ENCODE results near the gene LTBP1.

The LTBP1 gene

DNA sequence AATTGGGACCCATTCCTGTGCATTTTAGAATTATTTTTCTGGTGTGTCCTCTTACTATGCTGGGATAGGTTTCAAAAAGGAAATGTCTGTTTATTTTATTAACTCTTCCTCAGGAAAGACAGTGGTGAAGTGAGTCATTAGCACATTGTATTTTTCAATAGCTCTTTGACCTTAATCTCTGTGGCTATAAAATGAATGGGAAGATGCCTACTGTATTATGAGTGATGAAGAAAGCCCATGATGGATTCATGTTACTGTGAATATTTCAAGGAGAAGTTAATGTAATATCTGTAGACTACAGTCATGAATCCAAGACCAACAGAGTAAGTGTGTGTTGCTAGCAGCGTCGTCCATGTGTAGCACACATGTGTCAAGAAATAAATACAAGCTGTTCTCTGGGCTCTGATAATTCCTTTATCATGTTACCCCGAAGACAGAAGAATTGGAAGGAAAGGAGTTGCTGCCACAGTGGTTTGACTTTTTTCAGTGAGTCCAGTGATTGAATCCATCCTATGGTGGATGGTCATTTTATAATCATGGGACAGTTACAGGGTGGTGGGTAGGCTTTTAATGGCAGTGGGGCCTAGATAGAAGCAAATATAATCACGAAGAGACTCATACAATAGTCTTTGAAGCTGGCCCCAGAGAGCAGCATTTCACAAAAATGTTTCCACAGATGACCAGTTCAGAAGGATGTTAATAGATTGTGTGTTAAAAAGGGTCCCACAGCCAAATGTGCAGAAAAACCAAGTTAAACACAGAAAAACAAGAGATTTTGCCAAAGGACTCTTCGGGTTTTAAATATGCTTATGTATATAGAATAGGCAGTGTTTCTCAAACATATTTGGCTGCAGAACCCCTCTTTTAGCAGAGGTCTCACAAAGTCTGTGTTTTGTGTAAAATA is 290.0 kb downstream of the LTBP1 start:
- no peak for DNase-seq

DNA sequence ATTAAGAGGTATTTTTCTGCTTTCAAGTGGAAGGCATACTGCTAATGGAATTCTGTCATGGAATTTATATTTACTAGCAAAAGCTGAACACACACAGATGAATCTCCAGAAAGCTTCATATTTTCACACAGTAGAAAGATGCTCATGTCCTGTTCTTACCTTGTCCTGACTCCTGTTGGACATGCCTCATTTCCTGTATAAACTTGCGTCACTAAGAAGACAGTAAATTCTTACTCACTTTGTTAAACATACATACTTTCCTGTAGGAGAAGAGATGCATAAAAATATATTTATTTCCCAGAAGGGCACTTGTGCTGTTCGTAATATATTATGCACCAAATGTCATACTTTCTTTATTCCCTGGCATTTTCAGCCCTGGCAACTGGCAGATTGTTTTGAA is 291.4 kb downstream of the LTBP1 start:
- DNase-seq = no peak

DNA sequence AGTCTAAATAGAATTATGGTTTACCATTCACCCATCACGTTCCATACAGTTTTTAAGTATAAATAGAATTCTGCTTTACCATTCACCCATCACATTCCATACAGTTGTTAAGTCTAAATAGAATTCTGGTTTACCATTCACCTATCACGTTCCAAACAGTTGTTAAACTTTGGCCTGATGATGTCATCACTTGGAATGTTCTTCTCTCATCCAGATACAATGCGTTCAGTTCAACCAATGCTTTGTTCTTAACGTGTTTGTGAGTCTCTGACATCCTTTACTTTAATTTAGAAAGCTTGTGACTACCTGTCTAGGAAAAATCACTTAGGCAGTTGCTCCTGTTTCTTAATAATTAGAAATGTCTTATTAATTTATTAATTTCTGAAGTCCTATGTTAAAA is 293.4 kb downstream of the LTBP1 start:
- no peak for DNase-seq

DNA sequence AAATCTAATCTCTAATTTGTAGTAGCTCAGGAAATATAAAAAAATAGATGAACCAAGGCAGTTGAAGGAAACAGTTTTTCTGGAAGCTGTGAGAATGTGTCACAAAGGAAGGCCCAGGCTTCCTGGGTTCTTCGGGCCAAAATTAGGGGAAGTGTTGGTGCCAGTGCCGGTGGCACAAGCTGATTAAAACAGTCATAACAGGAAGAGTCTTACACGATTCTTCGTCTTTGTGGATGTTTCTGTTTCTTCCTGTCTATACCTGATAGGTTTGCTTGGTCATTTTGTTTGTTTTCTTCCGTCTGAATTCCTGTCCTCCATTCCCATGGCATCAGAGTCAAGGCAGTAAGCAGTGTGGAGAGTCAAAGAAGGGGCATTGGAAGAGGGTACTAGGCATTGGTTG is 294.3 kb downstream of the LTBP1 start:
- no peak for DNase-seq

DNA sequence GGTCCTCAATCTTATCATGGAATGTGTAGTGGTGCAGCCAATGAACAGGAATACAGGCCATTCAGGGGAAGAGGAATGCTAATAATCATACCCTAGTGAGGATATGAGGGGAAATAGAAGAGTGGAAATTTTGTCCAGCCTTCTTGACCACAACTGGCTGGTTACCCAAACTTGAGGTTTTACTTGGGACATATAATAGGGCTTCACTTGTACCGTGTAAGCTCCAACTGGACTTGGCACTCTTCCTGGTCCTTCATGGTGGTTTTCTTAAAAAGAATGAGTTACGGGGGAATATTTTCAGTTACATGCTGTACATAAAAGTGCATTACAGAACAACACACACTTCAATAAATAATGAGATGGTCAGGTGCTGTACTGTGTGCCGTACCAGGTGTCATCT is 294.8 kb downstream of the LTBP1 start:
- DNase-seq = no peak

DNA sequence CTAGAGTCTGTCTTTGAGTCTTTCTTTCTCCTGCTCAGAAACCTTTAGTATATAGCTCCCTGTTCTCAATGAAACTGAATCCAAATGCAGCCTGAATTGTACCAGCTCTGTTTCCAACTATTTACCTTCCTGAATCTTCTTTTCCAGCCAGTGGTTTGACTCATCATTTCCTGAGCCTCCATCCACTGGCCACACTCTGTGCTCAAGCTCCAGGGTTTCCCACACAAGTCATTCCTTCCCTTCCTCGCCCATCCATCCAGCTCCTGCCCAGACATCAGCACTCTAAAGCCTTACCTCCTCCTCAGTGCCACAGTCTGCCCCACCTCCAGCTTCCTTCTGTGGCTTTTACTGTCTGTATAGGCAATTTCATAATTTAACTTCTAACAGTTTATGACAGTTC is 296.1 kb downstream of the LTBP1 start:
- DNase-seq = no peak

DNA sequence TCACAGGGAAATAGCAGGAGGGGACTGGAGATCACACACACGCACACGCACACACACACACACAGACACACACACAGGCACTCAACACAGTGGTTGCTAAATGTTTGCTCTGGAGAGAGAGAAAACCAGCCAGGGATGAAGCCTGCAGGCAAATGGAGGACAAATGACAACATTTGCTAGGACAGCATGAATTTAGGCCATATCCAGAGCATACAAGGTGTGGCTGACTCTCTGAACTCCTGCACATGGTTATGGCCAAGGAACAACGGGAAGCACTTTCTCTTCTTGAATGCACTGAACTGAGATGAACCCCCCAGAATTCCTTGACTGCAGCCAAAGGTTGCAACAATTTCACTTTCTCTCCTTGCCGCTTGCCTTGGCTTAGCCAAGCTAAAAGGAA is 299.7 kb downstream of the LTBP1 start:
- DNase-seq = no peak

DNA sequence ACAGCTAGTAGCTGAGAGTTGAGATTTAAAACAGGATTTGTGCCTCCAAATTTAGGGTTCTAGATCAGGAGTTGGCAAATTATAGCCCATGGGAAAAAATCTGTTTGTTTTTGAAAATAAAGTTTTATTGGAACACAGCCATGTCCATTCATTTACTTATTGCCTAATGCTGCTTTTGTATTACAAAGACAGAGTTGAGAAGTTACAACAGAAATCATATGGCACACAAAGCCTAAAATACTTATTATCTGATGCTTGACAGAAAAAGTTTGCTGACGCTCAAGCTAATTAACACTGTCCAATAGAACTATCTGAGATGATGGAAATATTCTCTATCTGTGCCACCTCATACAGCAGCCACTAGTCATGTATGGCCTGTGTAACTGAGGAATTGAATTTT is 300.6 kb downstream of the LTBP1 start:
- no peak for DNase-seq

DNA sequence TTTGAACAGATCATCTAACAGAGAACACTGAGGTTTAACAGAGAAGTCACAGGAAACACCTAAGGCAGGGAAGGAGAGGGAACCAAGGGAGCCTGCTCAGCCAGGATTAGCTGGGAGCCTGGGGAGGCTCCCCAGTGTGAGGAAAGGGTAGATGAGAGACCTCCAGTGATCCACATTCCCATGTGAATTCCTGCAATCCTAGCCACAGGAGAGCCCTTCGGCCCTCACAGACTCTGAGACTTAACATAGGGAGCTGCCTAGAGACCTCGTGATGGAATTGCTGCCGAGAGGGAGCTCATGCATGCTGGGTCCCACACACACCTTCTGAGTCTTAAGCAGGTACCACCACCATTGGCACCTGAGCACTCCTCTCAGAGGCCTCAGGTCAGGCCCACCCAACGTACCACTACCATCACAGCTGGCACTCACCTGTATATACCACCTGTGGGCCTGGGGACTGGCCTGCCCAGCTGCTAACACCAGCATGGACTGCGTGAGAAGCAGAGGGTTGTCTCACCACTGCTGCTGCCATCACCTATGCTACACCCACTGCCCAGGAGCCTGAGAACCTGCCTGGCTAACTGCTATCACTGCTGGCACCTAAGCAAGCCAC is 303.8 kb downstream of the LTBP1 start:
- no peak for DNase-seq

DNA sequence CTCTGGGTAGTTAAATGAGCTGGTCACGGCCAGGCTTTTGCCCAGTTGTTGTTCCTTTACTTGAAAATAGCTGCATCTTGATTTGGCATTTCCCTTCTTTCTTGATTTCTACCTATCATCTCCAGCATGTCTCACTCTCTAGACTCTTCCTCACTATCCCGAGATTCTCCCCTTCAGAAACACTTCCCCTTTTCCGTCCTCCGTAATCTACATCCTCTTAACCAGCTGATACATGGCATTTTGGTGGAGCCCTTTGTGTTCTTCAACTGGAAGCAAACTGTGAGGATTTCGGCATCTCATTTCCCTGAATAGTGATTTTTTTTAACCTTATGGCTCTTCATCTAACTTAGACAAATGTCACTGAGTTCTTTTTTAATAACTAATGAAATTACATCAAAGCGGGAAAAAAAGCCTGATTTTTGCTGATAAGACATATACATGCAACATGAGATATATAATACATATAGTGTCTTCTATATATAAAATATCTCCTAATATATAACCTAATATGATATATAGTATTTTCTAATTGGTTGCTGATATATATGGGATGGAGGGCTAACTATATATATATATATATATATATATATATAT is 309.5 kb downstream of the LTBP1 start:
- no peak for DNase-seq

DNA sequence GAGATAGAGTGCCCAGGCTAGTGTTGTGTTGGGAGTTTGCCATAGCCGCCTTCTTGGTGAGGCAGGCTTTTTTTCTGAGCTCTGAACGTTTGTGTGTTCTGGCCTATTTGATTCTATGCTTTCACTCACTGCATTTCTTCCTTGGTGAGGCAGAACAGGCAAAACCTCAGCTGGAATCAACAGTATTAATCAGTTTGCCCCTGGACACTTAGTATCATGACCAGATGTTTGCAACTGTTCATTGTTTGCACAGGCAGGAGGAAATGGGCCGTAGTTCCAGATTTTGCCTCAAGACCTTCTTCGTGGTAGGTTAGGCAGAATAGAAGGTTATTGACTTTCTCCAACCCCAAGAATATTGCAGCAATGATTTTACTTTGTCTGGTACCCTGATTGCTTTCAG is 311.6 kb downstream of the LTBP1 start:
- no peak for DNase-seq

DNA sequence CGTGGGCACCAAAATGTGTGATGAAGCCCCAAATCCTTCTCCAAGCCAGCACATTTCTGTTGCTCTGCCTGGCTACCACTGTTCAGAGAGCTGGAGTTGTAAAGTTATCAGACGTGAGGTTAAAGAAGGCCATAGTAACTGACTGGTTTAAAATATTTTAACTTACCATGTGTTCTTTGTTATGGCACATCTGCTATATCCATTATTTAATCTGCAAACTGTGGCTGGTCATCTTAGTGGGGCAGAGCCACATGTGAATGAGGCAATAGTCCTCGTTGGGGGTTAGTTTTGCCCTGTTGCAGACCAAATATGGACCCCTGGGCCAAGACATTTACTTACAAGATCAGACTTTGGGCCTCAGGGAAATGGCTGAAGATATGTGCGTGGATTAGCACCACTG is 315.3 kb downstream of the LTBP1 start:
- no peak for DNase-seq

DNA sequence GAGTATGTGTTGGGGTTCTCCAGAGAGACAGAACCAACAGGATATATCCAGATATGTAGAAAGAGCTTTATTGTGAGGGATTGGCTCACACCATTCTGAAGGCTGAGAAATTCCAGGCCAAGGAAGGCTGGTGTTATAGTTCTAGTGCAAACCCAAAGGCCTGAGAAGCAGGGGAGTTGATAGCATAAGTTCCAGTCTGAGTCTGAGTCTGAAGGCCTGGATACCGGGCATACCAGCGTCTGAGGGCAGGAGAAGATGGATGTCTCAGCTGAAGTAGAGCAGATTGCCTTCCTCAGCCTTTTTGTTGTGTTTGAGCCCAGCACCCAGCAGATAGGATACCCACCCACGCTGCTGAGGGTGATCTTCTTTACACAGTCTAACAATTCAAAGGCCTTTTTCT is 318.0 kb downstream of the LTBP1 start:
- DNase-seq = no peak

DNA sequence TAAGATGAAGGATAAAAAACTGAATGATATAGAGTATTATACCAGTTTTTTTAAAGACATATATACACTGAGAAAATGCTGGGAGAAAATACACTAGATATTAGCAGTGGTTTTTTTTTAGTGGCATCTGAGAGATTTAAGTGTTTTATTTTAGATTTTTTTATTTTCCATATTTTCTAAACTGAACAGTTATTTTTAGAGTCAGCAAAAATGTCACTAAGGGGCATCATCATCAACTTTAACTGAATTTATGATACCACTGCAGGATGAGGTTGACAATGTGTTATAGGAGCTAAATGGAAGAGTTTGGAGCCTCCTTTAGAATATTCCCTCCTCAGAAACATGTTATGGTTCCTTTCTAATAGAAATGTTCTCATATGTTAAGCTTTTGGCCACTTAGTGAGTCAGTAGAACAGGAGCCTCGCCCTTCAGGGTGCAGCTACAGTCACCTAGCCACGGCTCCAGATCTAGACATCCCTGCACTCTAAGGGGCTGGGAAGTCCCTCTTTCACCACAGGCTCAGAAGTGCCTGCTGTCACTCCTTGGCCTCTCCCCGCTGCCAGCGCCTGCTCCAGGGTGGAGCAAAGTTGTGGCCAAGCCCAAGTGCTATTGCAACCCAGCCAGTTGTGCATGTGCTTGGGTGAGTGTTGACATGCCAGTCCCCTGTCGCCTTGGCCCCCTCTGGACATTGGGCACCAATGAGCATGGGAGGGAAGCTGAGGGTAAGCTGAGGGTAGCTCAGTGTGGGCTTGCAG is 319.0 kb downstream of the LTBP1 start:
- DNase-seq = no peak

DNA sequence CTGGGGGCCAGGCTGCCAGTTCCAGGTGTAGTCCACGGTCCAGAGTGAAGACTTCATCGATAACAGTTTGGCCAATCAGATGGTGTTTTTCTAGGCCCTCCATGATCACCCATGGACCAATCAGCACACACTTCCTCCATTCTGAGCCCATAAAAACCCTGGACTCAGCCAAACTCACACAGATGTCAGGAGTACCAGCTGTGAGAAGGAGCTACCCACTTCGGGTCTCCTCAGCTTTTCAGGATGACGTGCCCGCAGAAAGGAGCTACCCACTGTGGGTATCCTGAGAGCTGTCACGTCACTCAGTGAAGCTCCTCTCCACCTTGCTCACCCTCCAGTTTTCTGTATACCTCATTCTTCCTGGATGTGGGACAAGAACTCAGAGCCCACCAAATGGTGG is 319.7 kb downstream of the LTBP1 start:
- DNase-seq = peak in 1 of 5 experiments; percentile 6

DNA sequence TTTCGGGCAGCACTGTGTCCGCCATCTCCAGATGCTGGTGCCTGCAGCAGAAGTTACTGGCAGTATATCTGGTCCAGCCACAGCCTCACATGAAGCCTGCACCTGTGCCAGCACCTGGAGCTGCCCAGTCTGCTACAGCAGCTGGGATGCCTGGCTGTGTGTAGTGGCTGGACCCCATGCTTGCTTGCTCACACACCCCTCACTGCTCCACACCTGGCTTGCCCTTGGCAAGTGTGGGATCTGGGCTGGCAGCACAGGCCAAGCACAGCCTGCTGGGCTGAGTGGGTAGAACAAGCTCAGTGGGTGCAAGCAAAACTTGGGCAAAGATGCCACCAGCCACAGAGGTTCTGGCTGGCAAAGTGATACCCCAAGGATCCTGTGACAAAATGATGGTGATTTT is 320.3 kb downstream of the LTBP1 start:
- no peak for DNase-seq

DNA sequence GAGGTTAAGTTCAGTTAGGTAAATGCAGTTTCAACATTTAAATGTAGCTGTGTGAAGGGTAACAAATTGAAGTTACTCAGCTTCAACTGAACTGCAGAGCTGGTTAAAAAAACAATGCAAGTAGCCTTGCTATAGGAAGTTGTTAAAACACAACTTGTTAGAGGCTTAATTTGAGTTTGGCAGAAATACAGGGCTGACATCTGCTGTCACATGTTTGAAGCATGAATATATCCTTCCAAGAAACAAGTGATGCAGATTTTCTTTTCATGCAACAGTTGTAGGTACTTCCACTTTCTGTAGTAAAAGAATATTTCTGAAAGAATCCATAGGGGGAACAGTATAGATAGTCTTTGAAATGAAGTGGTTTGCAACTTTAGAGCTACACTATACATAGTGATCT is 321.0 kb downstream of the LTBP1 start:
- DNase-seq = peak in 1 of 5 experiments; percentile 22

DNA sequence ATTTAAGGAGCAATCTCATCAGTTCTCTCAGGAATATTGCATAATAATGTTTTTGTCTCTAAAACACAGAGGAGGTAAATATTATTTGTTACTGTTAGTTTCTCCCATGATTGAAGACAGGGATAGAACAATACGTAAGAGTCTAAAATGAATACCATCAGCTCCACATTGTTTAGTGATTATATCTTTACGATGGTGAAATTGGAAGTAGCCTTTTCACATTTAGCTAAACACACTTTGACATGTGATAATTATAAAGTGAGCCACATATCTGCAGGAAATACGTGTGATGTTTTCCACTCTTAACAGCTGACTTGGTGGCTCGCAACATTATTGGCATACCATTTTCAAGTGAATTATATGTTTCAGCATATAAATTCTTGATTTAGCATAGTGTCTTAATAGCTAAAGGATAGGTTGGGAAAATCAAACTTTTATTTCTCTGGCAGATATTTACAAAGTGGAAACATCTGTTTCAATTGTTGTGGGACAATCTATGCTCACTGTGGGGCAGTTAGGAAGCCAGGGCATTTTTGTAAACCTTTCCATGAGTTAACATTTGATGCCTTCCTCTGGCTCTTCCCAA is 321.6 kb downstream of the LTBP1 start:
- no peak for DNase-seq

DNA sequence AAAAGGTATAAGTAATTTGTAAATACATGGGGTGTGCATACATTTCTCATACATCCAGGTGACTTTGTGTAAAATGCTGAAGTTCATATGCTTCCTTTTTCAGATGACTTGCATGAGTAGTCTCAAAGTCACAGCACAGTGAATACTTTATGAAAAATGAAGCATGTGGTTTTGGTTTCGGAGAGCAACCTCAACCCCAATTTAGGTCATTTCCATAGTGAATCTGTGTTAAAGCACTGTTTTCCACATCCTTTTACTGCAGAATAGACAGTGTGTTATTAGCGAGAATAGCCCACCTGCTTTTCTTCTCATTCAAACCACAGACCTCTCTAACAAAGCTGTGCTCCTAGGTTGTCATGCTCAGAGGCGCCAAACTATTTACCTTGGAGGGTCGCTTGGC is 325.2 kb downstream of the LTBP1 start:
- peak in 2 of 5 experiments; percentile 45 to 91 for DNase-seq

DNA sequence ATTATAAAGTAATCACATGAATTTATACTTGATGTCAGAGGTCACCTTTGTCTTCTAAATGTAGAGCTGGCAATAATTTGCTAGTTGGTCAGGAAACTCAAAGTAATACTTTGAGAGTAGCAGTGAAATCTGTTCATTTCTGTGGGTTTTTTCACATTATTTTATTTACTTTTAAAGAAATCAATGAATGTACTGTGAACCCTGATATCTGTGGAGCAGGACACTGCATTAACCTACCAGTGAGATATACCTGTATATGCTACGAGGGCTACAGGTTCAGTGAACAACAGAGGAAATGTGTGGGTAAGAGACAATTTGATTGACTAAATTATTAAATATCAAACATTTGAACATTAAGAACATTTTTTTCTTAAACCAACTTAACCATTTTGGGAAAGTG is 326.7 kb downstream of the LTBP1 start:
- no peak for DNase-seq

DNA sequence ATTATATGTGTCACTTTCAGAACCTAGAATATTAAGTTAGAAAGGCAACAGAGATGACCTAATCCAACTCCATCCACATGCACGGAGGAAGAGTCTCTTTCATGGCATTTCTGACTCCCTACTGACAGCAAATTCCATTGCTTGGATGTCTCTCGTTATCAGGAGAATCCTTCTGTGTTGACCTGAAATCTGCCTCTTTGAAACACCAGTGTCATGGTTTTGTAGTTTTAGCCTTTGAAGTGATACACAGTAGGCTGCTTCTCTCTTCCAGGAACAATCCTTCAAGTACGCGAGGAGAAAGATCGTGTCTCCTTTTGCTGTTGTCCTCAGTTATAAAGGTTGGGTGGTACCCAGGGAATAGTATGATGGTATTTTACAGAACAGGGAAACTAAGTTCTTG is 327.8 kb downstream of the LTBP1 start:
- no peak for DNase-seq

DNA sequence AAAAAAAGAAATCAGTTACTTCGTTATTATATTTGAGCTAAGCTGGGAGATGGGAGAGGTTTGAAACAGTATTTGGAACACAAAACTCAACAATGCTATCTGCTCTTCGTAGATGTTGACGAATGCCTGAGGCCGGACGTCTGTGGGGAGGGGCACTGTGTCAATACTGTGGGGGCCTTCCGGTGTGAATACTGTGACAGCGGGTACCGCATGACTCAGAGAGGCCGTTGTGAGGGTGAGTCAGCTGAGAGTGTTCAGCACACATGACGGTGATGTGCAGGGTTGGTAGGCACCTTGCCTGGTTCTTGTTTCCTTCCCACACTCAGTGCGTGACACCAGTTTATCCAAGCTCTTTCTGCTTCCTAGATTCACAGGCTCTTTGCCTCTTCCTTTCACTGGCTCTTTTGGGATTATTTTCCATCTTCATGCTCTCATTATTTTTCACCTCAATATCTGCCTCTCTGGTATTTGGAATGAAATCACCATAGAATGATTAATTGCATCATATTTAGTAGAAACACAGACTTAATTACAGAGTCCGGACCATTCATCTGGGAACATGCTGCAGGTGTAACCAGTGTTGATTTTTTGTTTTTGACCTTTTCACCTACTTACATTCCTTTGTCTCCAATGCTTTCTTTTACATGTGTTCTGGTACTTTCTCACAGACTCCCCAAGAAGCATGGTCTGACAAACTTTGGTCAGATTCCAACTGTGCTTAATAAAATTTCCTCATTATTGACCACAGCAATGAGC is 329.1 kb downstream of the LTBP1 start:
- DNase-seq = peak in 2 of 5 experiments; percentile 39 to 68
